GM13976 (cell line): Measurements from ENCODE around the gene RCOR3.
"Not testable (repeated sequence)": the region's sequence is repeated elsewhere in the genome, so short reads cannot be mapped to it uniquely, and the experiment has no call there.

Experiments
- DNase-seq: peaks from one replicate; pipeline ENCODE4 v3.0.0; 2012; ENCODE audit warnings: low spot score
- CTCF ChIP-seq: IDR thresholded peaks from 2 replicates; pipeline ENCODE4 v1.5.1; 2012; ENCODE audit warnings: borderline replicate concordance, mild to moderate bottlenecking; ENCODE audit not compliant: insufficient read depth; ENCODE audit errors: extremely low read depth, missing control alignments, control extremely low read depth
- in situ Hi-C: fragments of 300-500 bp; cut with MboI; formaldehyde crosslinking; loops from one replicate; pipeline ENCODE4 v1.12.0; 2022; ENCODE audit warnings: low sequenced_read_pairs, mixed read lengths, inconsistent platforms; ENCODE audit not compliant: unreplicated experiment

The RCOR3 gene

GRCh38 chr1:211348547-211348946, 89.4 kb downstream of the RCOR3 start:
- in situ Hi-C loops = no loop called here
- no peak for TF ChIP-seq CTCF
- DNase-seq = no peak

GRCh38 chr1:211349741-211350140, 90.6 kb downstream of the RCOR3 start:
- in situ Hi-C loops = no loop called here
- no peak for TF ChIP-seq CTCF
- DNase-seq = no peak

- DNase-seq, in situ Hi-C loops: not testable (repeated sequence)
Observed at GRCh38 chr1:211352055-211352454, 92.9 kb downstream of the RCOR3 start.

GRCh38 chr1:211352465-211352864, 93.3 kb downstream of the RCOR3 start:
- in situ Hi-C loops = no loop called here

GRCh38 chr1:211352985-211353515, 93.9 kb downstream of the RCOR3 start:
- DNase-seq = peak; percentile 69
- TF ChIP-seq CTCF = peak; percentile 55
- in situ Hi-C loops = no loop called here

More at GRCh38 chr1:211352465-211352864, 93.3 kb downstream of the RCOR3 start:
- TF ChIP-seq CTCF = no peak
- no peak for DNase-seq

GRCh38 chr1:211353562-211354212, 94.5 kb downstream of the RCOR3 start:
- in situ Hi-C loops = no loop called here
- DNase-seq = no peak
- no peak for TF ChIP-seq CTCF

- no peak for TF ChIP-seq CTCF
- DNase-seq = no peak
- in situ Hi-C loops = no loop called here
Observed at GRCh38 chr1:211355873-211356272, 96.7 kb downstream of the RCOR3 start.
